Calu3 (cell line): Measurements from ENCODE around the gene LOXHD1. TPM values are rescaled to one million over a fixed set of nuclear protein-coding genes. Genes with fewer than 3 reads are reported as not detected.

Experiments used
- BruUV-seq: library from RNA; stranded (reverse); fragments of 400-500 nt; replicated peaks from 2 replicates; lab custom pipeline; 2021; lab: Mats Ljungman, UMichigan
- CTCF ChIA-PET: fragments of 300-600 bp; sonication (Branson Sonifier 250); formaldehyde crosslinking; loops from one replicate; lab custom pipeline; 2022; ENCODE audit warnings: antibody characterized with exemption; lab: Charles Lee
- DNase-seq: peaks from one replicate; pipeline ENCODE4 v3.0.0; 2022
- H3K27ac Mint-ChIP-seq: one replicate; pipeline ENCODE4 v1.8.0; 2022; ENCODE audit warnings: mixed read lengths; ENCODE audit not compliant: unreplicated experiment
- H3K27me3 Mint-ChIP-seq: one replicate; pipeline ENCODE4 v1.8.0; 2022; ENCODE audit warnings: mixed read lengths; ENCODE audit not compliant: unreplicated experiment
- H3K36me3 Mint-ChIP-seq: one replicate; pipeline ENCODE4 v1.8.0; 2022; ENCODE audit warnings: mild to moderate bottlenecking, moderate library complexity, mixed read lengths; ENCODE audit not compliant: insufficient read depth, unreplicated experiment
- H3K4me1 Mint-ChIP-seq: one replicate; pipeline ENCODE4 v1.8.0; 2022; ENCODE audit warnings: mild to moderate bottlenecking, low read depth, mixed read lengths; ENCODE audit not compliant: unreplicated experiment
- H3K4me3 Mint-ChIP-seq: one replicate; pipeline ENCODE4 v1.8.0; 2022; ENCODE audit warnings: mild to moderate bottlenecking, low read depth, moderate library complexity, mixed read lengths; ENCODE audit not compliant: unreplicated experiment
- H3K9me3 Mint-ChIP-seq: one replicate; pipeline ENCODE4 v1.8.0; 2022; ENCODE audit warnings: low read depth, mixed read lengths; ENCODE audit not compliant: unreplicated experiment
- intact Hi-C: fragments of 100-400 bp; cut with micrococcal nuclease; formaldehyde crosslinking; loops from one replicate; pipeline ENCODE4 v1.10.0; 2022; ENCODE audit not compliant: unreplicated experiment
- total RNA-seq: library from RNA; stranded (reverse); gene quantifications from 2 replicates; pipeline ENCODE4 v1.2.3, GENCODE V29; 2022
- TF ChIP-seq, protein P1 (sequence below): fragments of 200-600 bp; IDR thresholded peaks from one replicate; pipeline ENCODE4 v1.8.0; 2022; ENCODE audit warnings: antibody characterized with exemption; ENCODE audit not compliant: unreplicated experiment

Gene LOXHD1
- total RNA-seq, 1 experiment from 2014 or later, result not detected

DNA sequence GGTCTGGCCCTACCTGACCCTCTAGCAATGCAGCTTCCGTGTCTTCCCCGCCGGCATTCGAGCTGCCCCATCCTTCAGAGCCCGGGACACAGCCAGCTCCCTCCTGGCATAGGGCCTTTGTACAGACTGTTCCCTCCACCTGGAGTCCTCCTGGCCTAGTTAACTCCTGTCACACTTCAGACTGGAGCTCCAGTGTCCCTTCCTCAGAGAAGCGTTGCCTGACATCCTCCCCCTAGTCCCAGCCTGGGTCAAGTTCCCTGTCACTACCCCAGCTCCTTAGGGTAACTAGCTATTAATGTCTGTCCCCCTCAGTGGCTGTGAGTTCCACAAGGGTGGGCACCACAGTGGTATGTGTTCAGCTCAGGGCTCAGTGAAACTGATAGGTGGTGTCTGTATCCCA, 45.5 kb upstream of the LOXHD1 start:
- no TSS peak for BruUV-seq

DNA sequence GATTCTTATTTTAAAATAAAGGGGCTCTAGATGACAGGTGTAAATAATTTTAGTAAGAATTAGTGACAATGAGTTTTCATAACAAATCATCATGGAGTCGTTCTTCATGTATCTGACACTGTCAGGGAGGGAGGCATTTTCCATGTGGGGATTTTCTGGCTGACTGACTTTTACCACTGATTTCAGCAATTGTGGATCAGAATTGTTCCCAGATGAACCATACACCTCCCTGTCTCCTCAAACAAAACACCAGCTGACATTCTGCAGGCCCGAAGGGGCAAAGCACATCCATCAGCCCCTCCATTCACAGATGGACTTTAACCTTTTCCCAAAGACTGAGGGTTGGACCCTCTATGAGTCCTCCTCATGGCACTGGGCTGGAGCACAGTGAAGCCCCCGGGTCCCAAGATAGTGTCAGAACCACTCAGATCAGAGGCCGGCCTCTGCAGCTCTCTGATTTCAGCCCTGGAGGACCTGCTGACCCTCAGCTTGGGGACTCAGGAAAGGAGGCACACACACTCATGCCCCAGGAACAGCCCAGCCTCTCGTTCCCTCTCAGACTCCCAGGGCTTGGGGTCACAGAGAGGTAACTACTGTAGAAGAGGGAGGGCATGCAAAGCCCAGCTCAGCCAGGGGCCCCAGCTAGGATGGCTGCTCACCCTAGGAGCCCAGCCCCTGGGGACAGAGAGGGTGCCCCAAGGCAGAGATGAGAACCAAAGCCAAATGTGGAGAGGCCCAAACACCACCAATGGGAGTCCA, 43.2 kb upstream of the LOXHD1 start:
- intact Hi-C loops, result no loop called here

More for the DNA sequence above, 45.5 kb upstream of the LOXHD1 start:
- peaks cover 6% of the 10 kb centered on the region for H3K4me1 Mint-ChIP-seq
- TF ChIP-seq, protein P1, sequence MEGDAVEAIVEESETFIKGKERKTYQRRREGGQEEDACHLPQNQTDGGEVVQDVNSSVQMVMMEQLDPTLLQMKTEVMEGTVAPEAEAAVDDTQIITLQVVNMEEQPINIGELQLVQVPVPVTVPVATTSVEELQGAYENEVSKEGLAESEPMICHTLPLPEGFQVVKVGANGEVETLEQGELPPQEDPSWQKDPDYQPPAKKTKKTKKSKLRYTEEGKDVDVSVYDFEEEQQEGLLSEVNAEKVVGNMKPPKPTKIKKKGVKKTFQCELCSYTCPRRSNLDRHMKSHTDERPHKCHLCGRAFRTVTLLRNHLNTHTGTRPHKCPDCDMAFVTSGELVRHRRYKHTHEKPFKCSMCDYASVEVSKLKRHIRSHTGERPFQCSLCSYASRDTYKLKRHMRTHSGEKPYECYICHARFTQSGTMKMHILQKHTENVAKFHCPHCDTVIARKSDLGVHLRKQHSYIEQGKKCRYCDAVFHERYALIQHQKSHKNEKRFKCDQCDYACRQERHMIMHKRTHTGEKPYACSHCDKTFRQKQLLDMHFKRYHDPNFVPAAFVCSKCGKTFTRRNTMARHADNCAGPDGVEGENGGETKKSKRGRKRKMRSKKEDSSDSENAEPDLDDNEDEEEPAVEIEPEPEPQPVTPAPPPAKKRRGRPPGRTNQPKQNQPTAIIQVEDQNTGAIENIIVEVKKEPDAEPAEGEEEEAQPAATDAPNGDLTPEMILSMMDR, result no peak
- intact Hi-C loops, result no loop called here
- CTCF ChIA-PET, result no interaction called here
- H3K9me3 Mint-ChIP-seq, result peaks cover 7% of the 10 kb centered on the region
- H3K36me3 Mint-ChIP-seq, result no peaks in the 10 kb centered on the region
- no peak overlapping the region for H3K4me3 Mint-ChIP-seq
- H3K27ac Mint-ChIP-seq, result no peak overlapping the region
- DNase-seq, result no peak
- peaks cover 18% of the 10 kb centered on the region for H3K27me3 Mint-ChIP-seq

GRCh38 chr18:46696702-46697101, 39.7 kb upstream of the LOXHD1 start:
- DNase-seq, result no peak
- Mint-ChIP-seq H3K4me3 (no peak overlapping the region), H3K36me3 (no peaks in the 10 kb centered on the region), H3K27me3 (peaks cover 68% of the 10 kb centered on the region), H3K27ac (no peak overlapping the region), H3K9me3 (peaks cover 6% of the 10 kb centered on the region), H3K4me1 (no peaks in the 10 kb centered on the region)
- TF ChIP-seq, protein P1, result no peak
- intact Hi-C loops, result no loop called here
- CTCF ChIA-PET, result no interaction called here
- no TSS peak for BruUV-seq

More for the DNA sequence above, 43.2 kb upstream of the LOXHD1 start:
- peaks cover 40% of the 10 kb centered on the region for H3K27me3 Mint-ChIP-seq
- H3K36me3 Mint-ChIP-seq, result no peaks in the 10 kb centered on the region
- H3K4me3 Mint-ChIP-seq, result no peak overlapping the region
- H3K4me1 Mint-ChIP-seq, result no peaks in the 10 kb centered on the region
- no peak overlapping the region for H3K27ac Mint-ChIP-seq
- DNase-seq, result no peak
- TF ChIP-seq, protein P1, result no peak
- CTCF ChIA-PET, result interaction anchor here (0.6 kb wide), 1 partner anchor 153 kb away, joined by 6 read pairs; no protein-coding TSS in a partner anchor
- peaks cover 6% of the 10 kb centered on the region for H3K9me3 Mint-ChIP-seq
- no TSS peak for BruUV-seq

DNA sequence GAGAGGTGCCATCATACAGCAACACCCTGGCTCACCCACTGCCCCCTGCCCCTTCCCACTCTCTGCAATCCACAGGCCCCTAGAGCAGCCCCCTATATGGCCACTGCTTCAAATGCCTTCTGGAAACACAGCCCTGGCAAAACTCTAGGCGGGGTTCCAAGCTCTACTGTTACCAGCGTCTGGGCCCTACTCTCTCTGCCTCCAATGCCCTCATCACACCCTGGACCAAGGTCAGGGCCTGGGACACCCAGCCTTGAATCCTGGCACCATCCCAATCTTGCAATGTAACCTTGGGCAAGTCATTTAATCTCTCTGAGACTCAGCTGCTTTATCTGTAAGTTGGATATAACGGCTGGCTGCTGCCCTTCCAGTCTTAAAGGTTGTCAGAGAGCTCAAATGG, 39.2 kb upstream of the LOXHD1 start:
- Mint-ChIP-seq H3K27me3 (peaks cover 72% of the 10 kb centered on the region), H3K9me3 (peaks cover 6% of the 10 kb centered on the region), H3K4me1 (no peaks in the 10 kb centered on the region), H3K36me3 (no peaks in the 10 kb centered on the region), H3K4me3 (no peak overlapping the region), H3K27ac (no peak overlapping the region)
- BruUV-seq, result no TSS peak
- TF ChIP-seq, protein P1, result no peak
- DNase-seq, result no peak
- CTCF ChIA-PET, result no interaction called here
- intact Hi-C loops, result no loop called here
